ENCODE measurements around the gene LTBP4. TPM values are rescaled to one million over a fixed set of nuclear protein-coding genes. Genes with fewer than 3 reads are reported as not detected.

LTBP4 gene
- polyA plus RNA-seq, 1 of the 3 experiments (the other 2 are of a cell fraction): 24.8 TPM

GRCh38 chr19:40616178-40616577, 15.0 kb downstream of the LTBP4 start:
- H3K36me3 ChIP-seq (replicated peaks in 1 of 2; ENCODE audit: control insufficient read depth in 1 of 2, insufficient read depth in 2 of 2, low read length in 1 of 2): no peaks in the 10 kb centered on the region
- H2AFZ ChIP-seq (ENCODE audit: low read depth): no peak overlapping the region
- no peak for DNase-seq
- peaks cover 0 to 11% of the 10 kb centered on the region in 2 experiments; a peak in 1 of 4 replicates for H3K4me1 ChIP-seq (ENCODE audit: control insufficient read depth in 1 of 2, insufficient read depth in 2 of 2, low read depth in 1 of 2, low read length in 1 of 2)
- H3K4me2 ChIP-seq: no peak overlapping the region
- H3K9ac ChIP-seq: no peak overlapping the region
- H4K20me1 ChIP-seq (ENCODE audit: insufficient read depth): no peaks in the 10 kb centered on the region
- H3K27ac ChIP-seq (ENCODE audit: low read depth in 2 of 2, low read length in 1 of 2): no peak overlapping the region
- 78% methylated on average over 5 of the region's 5 CpGs for WGBS (ENCODE audit: low lambda C conversion rate)
- ChIA-PET CTCF (interaction anchor here (1.7 to 12.8 kb wide), 2 partner anchors 13 to 17 kb away, joined by 11 to 155 read pairs; no protein-coding TSS in a partner anchor), POLR2A (interaction anchor here (0.6 to 1.0 kb wide), 3 partner anchors 11 to 29 kb away, joined by 3 to 4 read pairs (median 3); no protein-coding TSS in a partner anchor)
- H3F3A ChIP-seq (replicated peaks; ENCODE audit: insufficient read depth): no peaks in the 10 kb centered on the region
- no peaks in the 10 kb centered on the region for H3K9me2 ChIP-seq
- no peak overlapping the region for H3K4me3 ChIP-seq (ENCODE audit: low read depth in 2 of 2, low read length in 1 of 2)
- no peaks in the 10 kb centered on the region for H3K9me3 ChIP-seq
- no peaks in the 10 kb centered on the region for H3K79me2 ChIP-seq (ENCODE audit: insufficient read depth)
- H3K27me3 ChIP-seq (ENCODE audit: insufficient read depth): no peaks in the 10 kb centered on the region
- no peak for TF ChIP-seq FOXM1 (IDR thresholded peaks at IDR 0.05; ENCODE audit: low read depth)
- TF ChIP-seq REST (IDR thresholded peaks at IDR 0.05; ENCODE audit: low read depth, low read length): no peak

DNA sequence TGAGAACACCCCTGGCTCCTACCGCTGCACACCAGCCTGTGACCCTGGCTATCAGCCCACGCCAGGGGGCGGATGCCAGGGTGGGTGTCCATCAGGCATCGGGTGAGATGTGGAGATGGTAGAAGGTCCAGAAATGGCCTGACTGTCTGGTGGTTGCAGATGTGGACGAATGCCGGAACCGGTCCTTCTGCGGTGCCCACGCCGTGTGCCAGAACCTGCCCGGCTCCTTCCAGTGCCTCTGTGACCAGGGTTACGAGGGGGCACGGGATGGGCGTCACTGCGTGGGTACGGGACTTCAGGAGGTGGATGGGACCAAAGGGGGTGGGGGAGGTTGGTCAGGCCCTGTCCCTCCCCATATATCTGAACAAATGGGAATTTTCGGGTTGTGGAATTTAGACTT, 15.8 kb downstream of the LTBP4 start:
- no peaks in the 10 kb centered on the region for H3K27me3 ChIP-seq (ENCODE audit: insufficient read depth)
- ChIA-PET CTCF (interaction anchor here (1.7 to 12.8 kb wide), 2 partner anchors 14 to 16 kb away, joined by 11 to 155 read pairs; no protein-coding TSS in a partner anchor), POLR2A (no interaction called here)
- no peaks in the 10 kb centered on the region for H4K20me1 ChIP-seq (ENCODE audit: insufficient read depth)
- H3K79me2 ChIP-seq (ENCODE audit: insufficient read depth): no peaks in the 10 kb centered on the region
- H3K4me2 ChIP-seq: no peak overlapping the region
- H3K27ac ChIP-seq (ENCODE audit: low read depth in 2 of 2, low read length in 1 of 2): no peak overlapping the region
- TF ChIP-seq TCF12 (IDR thresholded peaks at IDR 0.05) (no peak), MXI1 (IDR thresholded peaks at IDR 0.05; ENCODE audit: low read depth, low read length) (no peak), SMC3 (IDR thresholded peaks at IDR 0.05; ENCODE audit: low read depth, low read length) (no peak), RFX5 (IDR thresholded peaks at IDR 0.05; ENCODE audit: low read length) (no peak), CHD2 (IDR thresholded peaks at IDR 0.05; ENCODE audit: low read length, partially characterized antibody) (no peak), REST (IDR thresholded peaks at IDR 0.05; ENCODE audit: low read depth, low read length) (no peak), RCOR1 (IDR thresholded peaks at IDR 0.05; ENCODE audit: low read length) (no peak), USF2 (IDR thresholded peaks at IDR 0.05; ENCODE audit: borderline replicate concordance, low read depth, low read length) (no peak), FOXM1 (IDR thresholded peaks at IDR 0.05; ENCODE audit: low read depth) (no peak), GATA2 (CRISPR knock-in tag; IDR thresholded peaks at IDR 0.05) (no peak)
- TF ChIP-seq, protein P1, sequence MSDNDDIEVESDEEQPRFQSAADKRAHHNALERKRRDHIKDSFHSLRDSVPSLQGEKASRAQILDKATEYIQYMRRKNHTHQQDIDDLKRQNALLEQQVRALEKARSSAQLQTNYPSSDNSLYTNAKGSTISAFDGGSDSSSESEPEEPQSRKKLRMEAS (IDR thresholded peaks at IDR 0.05; ENCODE audit: low read depth): no peak
- no peak for DNase-seq
- no peak overlapping the region for H3K4me3 ChIP-seq (ENCODE audit: low read depth in 2 of 2, low read length in 1 of 2)
- H3F3A ChIP-seq (replicated peaks; ENCODE audit: insufficient read depth): no peaks in the 10 kb centered on the region
- 90% methylated on average over 16 of the region's 17 CpGs for WGBS (ENCODE audit: low lambda C conversion rate)
- H3K9me2 ChIP-seq: no peaks in the 10 kb centered on the region
- H3K9ac ChIP-seq: no peak overlapping the region
- H3K4me1 ChIP-seq (ENCODE audit: control insufficient read depth in 1 of 2, insufficient read depth in 2 of 2, low read depth in 1 of 2, low read length in 1 of 2): peaks cover 0 to 3% of the 10 kb centered on the region in 2 experiments; a peak in 1 of 4 replicates
- H3K9me3 ChIP-seq: no peaks in the 10 kb centered on the region
- no peak overlapping the region for H2AFZ ChIP-seq (ENCODE audit: low read depth)
- no peaks in the 10 kb centered on the region for H3K36me3 ChIP-seq (replicated peaks in 1 of 2; ENCODE audit: control insufficient read depth in 1 of 2, insufficient read depth in 2 of 2, low read length in 1 of 2)
